Right hindlimb (tissue), 1 donor: ENCODE results near the gene C10orf67.
"Not testable (repeated sequence)": the region's sequence is repeated elsewhere in the genome, so short reads cannot be mapped to it uniquely, and the experiment has no call there.

Experiments
- DNase-seq: peaks from one replicate; pipeline ENCODE4 v3.0.0-alpha.2; 2018

Gene C10orf67

GRCh38 chr10:23344241-23344841, at the start of gene C10orf67:
Gene C10orf67 (minus strand): TSS chr10:23344797. CDS start chr10:23344774, 23 bp downstream.
- peak; percentile 43 for DNase-seq

GRCh38 chr10:23391821-23392220, 47.2 kb upstream of the C10orf67 start:
- no peak for DNase-seq

GRCh38 chr10:23390809-23391208, 46.2 kb upstream of the C10orf67 start:
- DNase-seq, result no peak

GRCh38 chr10:23390408-23390807, 45.8 kb upstream of the C10orf67 start:
- DNase-seq, result not testable (repeated sequence)

GRCh38 chr10:23387516-23387915, 42.9 kb upstream of the C10orf67 start:
- DNase-seq, result not testable (repeated sequence)

- DNase-seq, result no peak
Observed at GRCh38 chr10:23386052-23386451, 41.5 kb upstream of the C10orf67 start.

- no peak for DNase-seq
Observed at GRCh38 chr10:23384364-23384763, 39.8 kb upstream of the C10orf67 start.

- no peak for DNase-seq
Observed at GRCh38 chr10:23383637-23384036, 39.0 kb upstream of the C10orf67 start.

- DNase-seq, result no peak
Observed at GRCh38 chr10:23381298-23382040, 36.9 kb upstream of the C10orf67 start.

- DNase-seq, result no peak
Observed at GRCh38 chr10:23379686-23380085, 35.1 kb upstream of the C10orf67 start.

- DNase-seq, result no peak
Observed at GRCh38 chr10:23376229-23376655, 31.6 kb upstream of the C10orf67 start.

- no peak for DNase-seq
Observed at GRCh38 chr10:23375366-23375765, 30.8 kb upstream of the C10orf67 start.

GRCh38 chr10:23373156-23373555, 28.6 kb upstream of the C10orf67 start:
- no peak for DNase-seq

GRCh38 chr10:23371073-23371472, 26.5 kb upstream of the C10orf67 start:
- DNase-seq, result no peak

GRCh38 chr10:23370106-23370505, 25.5 kb upstream of the C10orf67 start:
- no peak for DNase-seq

GRCh38 chr10:23368816-23369640, 24.4 kb upstream of the C10orf67 start:
- DNase-seq, result no peak

GRCh38 chr10:23367896-23368595, 23.4 kb upstream of the C10orf67 start:
- DNase-seq, result no peak

- not testable (repeated sequence) for DNase-seq
Observed at GRCh38 chr10:23365417-23366030, 20.9 kb upstream of the C10orf67 start.

GRCh38 chr10:23364378-23364777, 19.8 kb upstream of the C10orf67 start:
- DNase-seq, result no peak

- DNase-seq, result no peak
Observed at GRCh38 chr10:23363793-23364135, 19.2 kb upstream of the C10orf67 start.

GRCh38 chr10:23362879-23363792, 18.5 kb upstream of the C10orf67 start:
- DNase-seq, result no peak
